ENCODE results near the gene SYNM. TPM values are rescaled to one million over a fixed set of nuclear protein-coding genes. Genes with fewer than 3 reads are reported as not detected.

Gene SYNM
- total and polyA plus RNA-seq, 2 of the 8 experiments (the other 6 are each of a cell fraction or from before 2014, with no cell fraction given) = 0.89 to 2.0 TPM

- WGBS, 2 experiments (ENCODE audit: extremely low coverage in 1 of 2, insufficient coverage in 1 of 2, insufficient read length in 1 of 2, insufficient replicate concordance in 2 of 2, low coverage in 1 of 2, low lambda C conversion rate in 2 of 2, missing lambda C conversion rate in 1 of 2) = 81% methylated on average over 7 of the region's 7 CpGs; no CpG with 5 or more reads in 1 of the 2 experiments
These were observed 65.7 kb downstream of the SYNM start for GRCh38 chr15:99170476-99171065.

More at GRCh38 chr15:99170476-99171065, 65.7 kb downstream of the SYNM start:
- H3K36me3 ChIP-seq (ENCODE audit: control insufficient read depth in 2 of 4, insufficient read depth in 4 of 4, low read length in 3 of 4) = peaks cover 0 to 2% (median 0%) of the 10 kb centered on the region in 4 experiments; a peak in 3 of 8 replicates
- no peak overlapping the region for H3K27ac ChIP-seq (ENCODE audit: low read depth, low read length)
- no peak overlapping the region for H3K4me2 ChIP-seq (ENCODE audit: insufficient read depth in 1 of 2, low read depth in 2 of 2, low read length in 2 of 2)
- no peaks in the 10 kb centered on the region for H3K23me2 ChIP-seq (ENCODE audit: low read depth, low read length)
- H3K79me1 ChIP-seq (ENCODE audit: low read depth, low read length) = no peaks in the 10 kb centered on the region
- H4K5ac ChIP-seq (ENCODE audit: insufficient read length, low read depth, low read length) = no peak overlapping the region
- no peak overlapping the region for H4K8ac ChIP-seq (ENCODE audit: extremely low read depth, insufficient read depth, low read length)
- H4K91ac ChIP-seq (replicated peaks; ENCODE audit: insufficient read length, low read length) = no peak overlapping the region
- H3K23ac ChIP-seq (ENCODE audit: insufficient read length) = no peak overlapping the region
- H3K14ac ChIP-seq (ENCODE audit: insufficient read length) = no peak overlapping the region
- H4K20me1 ChIP-seq (replicated peaks in 1 of 2; ENCODE audit: control insufficient read depth in 1 of 2, insufficient read depth in 2 of 2, low read length in 2 of 2) = no peaks in the 10 kb centered on the region
- no peak for DNase-seq (ENCODE audit: low read depth in 1 of 2, low spot score in 2 of 2)
- no peak for FAIRE-seq
- no peak overlapping the region for H3K9ac ChIP-seq (replicated peaks in 1 of 4; ENCODE audit: extremely low read depth in 1 of 4, low read depth in 3 of 4, low read length in 3 of 4)
- no peak overlapping the region for H2AK5ac ChIP-seq (ENCODE audit: low read depth, low read length)
- H2BK5ac ChIP-seq (ENCODE audit: low read depth, low read length) = no peak overlapping the region
- ChIA-PET CTCF (ENCODE audit: partially characterized antibody) (interaction anchor here (1.2 to 1.9 kb wide), 5 partner anchors 11 to 722 kb away, joined by 3 to 5 read pairs (median 4); no protein-coding TSS in a partner anchor), POLR2A (ENCODE audit: partially characterized antibody) (no interaction called here)
- no peaks in the 10 kb centered on the region for H3K9me3 ChIP-seq (ENCODE audit: insufficient read depth in 2 of 2, low read depth in 1 of 2, low read length in 1 of 2)
- H3K18ac ChIP-seq (ENCODE audit: extremely low read depth, low read length) = no peak overlapping the region
- no peaks in the 10 kb centered on the region for H3K27me3 ChIP-seq (replicated peaks in 1 of 4; ENCODE audit: control insufficient read depth in 3 of 4, extremely low read depth in 1 of 4, insufficient read depth in 3 of 4, low read length in 3 of 4)
- no peaks in the 10 kb centered on the region for H3K79me2 ChIP-seq (ENCODE audit: control insufficient read depth in 1 of 2, insufficient read depth in 2 of 2, low read length in 2 of 2)
- H2BK12ac ChIP-seq (ENCODE audit: low read depth, low read length) = no peak overlapping the region
- no peak overlapping the region for H2BK20ac ChIP-seq (ENCODE audit: low read length)
- H2BK15ac ChIP-seq (ENCODE audit: low read length) = no peak overlapping the region
- H2BK120ac ChIP-seq (replicated peaks; ENCODE audit: low read depth, low read length) = no peak overlapping the region
- H3K4me3 ChIP-seq (ENCODE audit: extremely low read depth in 1 of 4, insufficient read depth in 2 of 4, low read depth in 3 of 4, low read length in 4 of 4) = no peak overlapping the region
- H3K4ac ChIP-seq (replicated peaks; ENCODE audit: insufficient read length, low read depth, low read length) = no peak overlapping the region
- H3K56ac ChIP-seq (replicated peaks; ENCODE audit: insufficient read length, low read depth, low read length) = no peak overlapping the region
- H2AFZ ChIP-seq (ENCODE audit: low read length) = no peak overlapping the region
- no peaks in the 10 kb centered on the region; a peak in 1 of 7 replicates for H3K4me1 ChIP-seq (replicated peaks in 1 of 4; ENCODE audit: control insufficient read depth in 3 of 4, insufficient read depth in 4 of 4, low read length in 3 of 4)
